Spleen (tissue), 11 donors: ENCODE data around the gene PDE4D. TPM values are rescaled to one million over a fixed set of nuclear protein-coding genes. Genes with fewer than 3 reads are reported as not detected.

Experiments used
- DNase-seq: peaks from one replicate; pipeline ENCODE4 v3.0.0-alpha.2; 2020
- H3K27ac ChIP-seq, 8 donors: fragments of 200-600 bp; sonication (generic) in 7 of 8; 1 replicate in 4 of 8; 2 replicates in 4 of 8; pipeline versions ENCODE4 v1.5.0 to v1.8.0; 2016 to 2021; ENCODE audit warnings: inconsistent platforms in 4 of 8, mild to moderate bottlenecking in 4 of 8, moderate library complexity in 1 of 8
- H3K27me3 ChIP-seq, 7 donors: fragments of 200-600 bp; sonication (generic) in 6 of 7; replicated peaks in 1 of 7; 1 replicate in 4 of 7; 2 replicates in 3 of 7; pipeline versions ENCODE4 v1.5.0 to v1.8.0; 2016 to 2021; ENCODE audit warnings: inconsistent platforms in 3 of 7, mild to moderate bottlenecking in 1 of 7
- H3K36me3 ChIP-seq, 6 donors: fragments of 200-600 bp; sonication (generic) in 5 of 6; 1 replicate in 4 of 6; 2 replicates in 2 of 6; pipeline versions ENCODE4 v1.5.0 to v1.8.0; 2016 to 2021; ENCODE audit warnings: inconsistent platforms in 2 of 6
- H3K4me1 ChIP-seq, 6 donors: fragments of 200-600 bp; sonication (generic) in 5 of 6; 1 replicate in 3 of 6; 2 replicates in 3 of 6; pipeline versions ENCODE4 v1.5.0 to v1.8.0; 2016 to 2021; ENCODE audit warnings: inconsistent platforms in 3 of 6
- H3K4me3 ChIP-seq, 8 donors: fragments of 200-600 bp; sonication (generic) in 7 of 8; 1 replicate in 4 of 8; 2 replicates in 4 of 8; pipeline versions ENCODE4 v1.5.0 to v1.8.0; 2016 to 2021; ENCODE audit warnings: inconsistent platforms in 4 of 8, mild to moderate bottlenecking in 4 of 8, moderate library complexity in 2 of 8
- H3K9me3 ChIP-seq, 8 donors: fragments of 200-600 bp; sonication (generic) in 7 of 8; 1 replicate in 4 of 8; 2 replicates in 4 of 8; pipeline versions ENCODE4 v1.5.0 to v1.8.0; 2016 to 2021; ENCODE audit warnings: inconsistent platforms in 4 of 8
- CTCF ChIP-seq, 11 experiments: fragments of 200-600 bp in 7 of 11; fragments of 450-650 bp in 4 of 11; sonication (generic) in 4 of 11; IDR thresholded peaks in 8 of 11; conservative IDR thresholded peaks in 3 of 11; 1 replicate in 7 of 11; 2 replicates in 4 of 11; pipeline versions ENCODE4 v1.4.0 to v1.8.0; 2016 to 2021; ENCODE audit warnings: antibody characterized with exemption in 11 of 11, inconsistent platforms in 4 of 11, mild to moderate bottlenecking in 1 of 11
- POLR2A ChIP-seq, 3 donors: fragments of 450-650 bp; IDR thresholded peaks; one replicate each; pipeline ENCODE4 v1.5.1; 2017; ENCODE audit warnings: antibody characterized with exemption in 3 of 3, mild to moderate bottlenecking in 1 of 3
- POLR2AphosphoS5 ChIP-seq, 3 donors: sonication (generic); formaldehyde crosslinking; IDR thresholded peaks; one replicate each; pipeline ENCODE4 v1.5.1; 2017; ENCODE audit warnings: antibody characterized with exemption in 3 of 3
- WGBS, 5 donors: extraction: QIAGEN DNeasy Blood & Tissue Kit in 3 of 5; methylation state at CpG; one replicate each; pipeline versions ENCODE4 v1.1.5 to v1.1.7; 2013 to 2018; 5-methylcytosine and 5-hydroxymethylcytosine counted together
- intact Hi-C: fragments of 100-400 bp; cut with DNase I; formaldehyde crosslinking; loops from one replicate; pipeline ENCODE4 v1.15.0; 2023; ENCODE audit warnings: low total_unique reads
- polyA plus RNA-seq, 3 donors: library from polyadenylated mRNA; stranded (reverse); fragments of 200-250 nt; gene quantifications; one replicate each; pipeline ENCODE4 v1.2.1, GENCODE V29; 2013
- total RNA-seq, 7 donors: library from RNA; depleted of rRNA in 3 of 7; stranded (reverse); fragments of >200 nt in 3 of 7; fragmentation: NEBNext Ultra II Directional in 4 of 7; extraction: Animal tissue kit (Norgen Biotek cat#: 25700) in 4 of 7; gene quantifications; one replicate each; pipeline versions ENCODE4 v1.1.0 to v1.2.1, GENCODE V29; 2016 to 2021
- donor health status: healthy with polysubstance abuse.
- donor health status: DM: no; HTN: no; CAD: no; lungs with moderate emphysema.
- donor health status: DM: no; HTN: no; CAD: no.
- donor health status: Bipolar disorder and iron deficiency.
- donor health status: healthy.
- donor health status: DM: no; HTN: no; CAD: no.
- donor health status: DM: yes; HTN: yes; CAD: no.

PDE4D gene
- total and polyA plus RNA-seq, 10 donors = 0.88 to 51.8 (median 18.2) TPM

- no peak overlapping the region for H3K4me3 ChIP-seq
- DNase-seq = no peak
- H3K27me3 ChIP-seq = no peaks in the 10 kb centered on the region
- intact Hi-C loops = no loop called here
- no peak overlapping the region for H3K27ac ChIP-seq
- H3K36me3 ChIP-seq = no peaks in the 10 kb centered on the region
- H3K4me1 ChIP-seq = no peaks in the 10 kb centered on the region
- H3K9me3 ChIP-seq = no peaks in the 10 kb centered on the region
- TF ChIP-seq POLR2A (IDR thresholded peaks at IDR 0.05) (no peak), POLR2AphosphoS5 (IDR thresholded peaks at IDR 0.05) (no peak), CTCF (IDR thresholded peaks at IDR 0.05 in 8 of 11, conservative IDR thresholded peaks at IDR 0.05 in 3 of 11) (no peak)
Observed at GRCh38 chr5:59533730-59534108, 359.8 kb downstream of the PDE4D start.

- 6 to 98% (median 95%) methylated on average over 1 of the region's 1 CpG for WGBS, 5 donors
- H3K36me3 ChIP-seq = no peaks in the 10 kb centered on the region
- no peaks in the 10 kb centered on the region for H3K27me3 ChIP-seq
- no peak overlapping the region for H3K27ac ChIP-seq
- H3K4me1 ChIP-seq = no peaks in the 10 kb centered on the region
- intact Hi-C loops = no loop called here
- TF ChIP-seq POLR2A (IDR thresholded peaks at IDR 0.05) = no peak
- no peak for TF ChIP-seq CTCF (IDR thresholded peaks at IDR 0.05 in 8 of 11, conservative IDR thresholded peaks at IDR 0.05 in 3 of 11)
- DNase-seq = no peak
- H3K4me3 ChIP-seq = no peak overlapping the region
- no peaks in the 10 kb centered on the region for H3K9me3 ChIP-seq
Observed at GRCh38 chr5:59532979-59533729, 360.4 kb downstream of the PDE4D start.

GRCh38 chr5:59529239-59529638, 364.3 kb downstream of the PDE4D start:
- Histone ChIP-seq H3K4me1 (no peaks in the 10 kb centered on the region), H3K27me3 (no peaks in the 10 kb centered on the region), H3K36me3 (no peaks in the 10 kb centered on the region), H3K27ac (no peak overlapping the region), H3K9me3 (peaks cover 0 to 11% (median 3%) of the 10 kb centered on the region in 8 donors), H3K4me3 (no peak overlapping the region)
- TF ChIP-seq CTCF (IDR thresholded peaks at IDR 0.05 in 8 of 11, conservative IDR thresholded peaks at IDR 0.05 in 3 of 11) = no peak
- no peak for TF ChIP-seq POLR2AphosphoS5 (IDR thresholded peaks at IDR 0.05)
- TF ChIP-seq POLR2A (IDR thresholded peaks at IDR 0.05) = no peak
- DNase-seq = no peak
- 92 to 100% (median 94%) methylated on average over 1 of the region's 1 CpG for WGBS, 5 donors
- intact Hi-C loops = no loop called here

GRCh38 chr5:59528202-59528862, 365.2 kb downstream of the PDE4D start:
- H3K4me3 ChIP-seq = no peak overlapping the region
- no peaks in the 10 kb centered on the region for H3K4me1 ChIP-seq
- 53 to 79% (median 75%) methylated on average over 2 of the region's 2 CpGs for WGBS, 5 donors
- H3K9me3 ChIP-seq = peaks cover 0 to 20% (median 9%) of the 10 kb centered on the region in 8 donors
- H3K36me3 ChIP-seq = no peaks in the 10 kb centered on the region
- H3K27me3 ChIP-seq = no peaks in the 10 kb centered on the region
- H3K27ac ChIP-seq = no peak overlapping the region
- TF ChIP-seq POLR2A (IDR thresholded peaks at IDR 0.05) = no peak
- TF ChIP-seq POLR2AphosphoS5 (IDR thresholded peaks at IDR 0.05) = no peak
- no peak for TF ChIP-seq CTCF (IDR thresholded peaks at IDR 0.05 in 8 of 11, conservative IDR thresholded peaks at IDR 0.05 in 3 of 11)
- DNase-seq = no peak
- intact Hi-C loops = no loop called here
